ENCODE measurements around the gene CCDC148.

Gene CCDC148

DNA sequence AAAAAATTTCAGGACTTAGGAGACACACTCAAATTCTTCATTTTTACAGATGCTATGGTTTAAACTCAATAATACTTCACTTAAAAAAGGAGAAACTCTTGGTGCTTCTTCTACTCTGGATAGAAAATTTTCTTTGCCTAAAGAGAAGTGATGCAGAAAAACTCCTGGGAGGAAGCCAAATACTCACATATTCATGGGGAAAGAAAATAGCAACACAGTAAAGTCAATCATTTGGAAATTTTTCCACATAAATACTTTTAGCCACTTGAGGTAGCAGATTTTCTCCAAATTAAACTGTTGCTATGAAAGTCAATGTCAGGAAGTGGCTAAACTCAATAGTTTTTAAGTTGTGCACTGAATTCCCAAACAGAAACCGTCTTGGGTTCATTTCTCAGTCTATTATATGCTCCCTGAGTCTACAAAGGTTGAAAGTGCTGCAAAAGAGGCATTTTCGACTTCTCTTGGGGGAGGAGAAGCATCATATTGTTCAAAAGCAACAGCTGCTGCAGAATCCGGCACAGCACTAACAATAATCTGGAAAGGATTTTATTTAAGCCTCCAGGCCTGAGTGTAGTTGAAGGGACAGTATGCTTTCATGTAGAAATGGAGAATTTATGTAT, 273.8 kb downstream of the CCDC148 start:
- in situ Hi-C loops (cut with MboI; ENCODE audit: low sequenced_read_pairs) = no loop called here

DNA sequence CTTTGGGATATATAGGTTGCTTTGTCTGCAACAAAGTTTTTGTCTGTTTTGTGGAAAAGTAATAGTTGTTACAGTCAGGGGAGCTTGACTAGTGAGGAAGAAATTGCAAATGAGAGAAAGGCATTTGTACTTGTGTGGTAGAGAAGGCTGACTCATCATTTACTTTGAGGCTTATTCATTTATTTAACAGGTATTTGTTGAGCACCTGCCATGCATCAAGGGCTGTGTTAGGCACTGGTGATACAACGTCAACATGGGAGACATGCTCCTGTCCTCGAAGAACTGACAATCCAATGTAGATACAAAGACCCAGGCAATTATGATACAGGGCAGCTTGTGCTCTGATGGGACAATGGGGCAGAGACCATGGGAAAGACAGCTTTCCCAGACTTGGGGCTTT, 275.4 kb downstream of the CCDC148 start:
- in situ Hi-C loops (cut with MboI; ENCODE audit: low sequenced_read_pairs) = no loop called here

DNA sequence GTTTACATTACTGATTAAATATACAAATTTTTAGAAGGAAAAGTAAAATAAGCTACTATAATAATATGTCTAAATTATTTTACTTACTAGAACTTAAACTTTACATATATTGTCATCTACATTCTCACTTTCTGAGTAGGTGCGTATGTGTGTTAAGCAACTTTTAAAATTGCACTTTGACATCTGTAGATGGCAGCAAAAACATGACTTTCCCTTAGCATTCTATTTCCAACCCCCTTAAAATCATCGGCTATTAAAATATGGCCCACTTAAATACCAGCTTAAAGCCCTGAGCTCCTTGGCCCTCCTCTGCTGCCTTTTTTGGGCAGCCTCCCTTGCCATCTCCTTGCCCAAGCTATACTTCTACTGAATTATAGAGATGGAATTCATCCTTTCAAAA, 276.9 kb downstream of the CCDC148 start:
- in situ Hi-C loops (cut with MboI; ENCODE audit: low sequenced_read_pairs) = no loop called here

DNA sequence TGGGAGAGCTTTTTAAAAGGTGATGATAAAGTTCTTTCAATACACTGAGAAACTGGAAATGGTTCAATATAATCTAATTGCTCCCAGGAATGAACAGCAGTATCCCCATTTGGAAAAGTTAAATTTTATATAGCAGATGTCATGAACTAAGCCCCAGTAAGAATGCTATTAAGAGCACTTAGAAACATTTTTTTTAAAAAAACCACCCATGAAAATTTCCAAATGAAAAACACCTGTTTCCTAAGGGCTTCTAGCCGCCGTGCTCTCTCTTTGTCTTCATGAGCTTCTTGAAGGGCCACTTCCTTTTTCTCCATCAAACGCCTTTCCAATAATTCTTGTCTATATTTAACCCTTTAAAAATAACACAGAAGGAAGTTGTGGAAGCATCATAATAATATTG, 277.9 kb downstream of the CCDC148 start:
- in situ Hi-C loops (cut with MboI; ENCODE audit: low sequenced_read_pairs) = no loop called here

DNA sequence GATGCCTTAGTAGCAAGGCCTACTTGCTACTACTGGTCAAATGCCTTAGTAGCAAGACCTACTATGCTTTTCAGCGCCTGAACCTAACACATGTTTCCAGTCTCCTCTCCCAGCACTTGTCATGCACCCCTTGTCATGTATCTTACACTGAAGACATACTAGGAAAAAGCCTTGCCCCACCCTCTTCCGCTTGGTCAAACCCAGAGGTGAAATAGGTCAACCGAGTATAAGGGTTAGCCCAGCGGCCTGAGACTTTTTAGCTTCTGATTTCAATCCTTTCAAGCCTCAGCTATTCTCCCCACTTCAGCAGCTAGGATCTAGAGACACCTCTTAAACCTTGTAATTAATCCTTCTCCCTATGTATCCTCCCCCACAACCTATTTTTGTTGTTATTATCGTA, 281.6 kb downstream of the CCDC148 start:
- in situ Hi-C loops (cut with MboI; ENCODE audit: low sequenced_read_pairs) = no loop called here

DNA sequence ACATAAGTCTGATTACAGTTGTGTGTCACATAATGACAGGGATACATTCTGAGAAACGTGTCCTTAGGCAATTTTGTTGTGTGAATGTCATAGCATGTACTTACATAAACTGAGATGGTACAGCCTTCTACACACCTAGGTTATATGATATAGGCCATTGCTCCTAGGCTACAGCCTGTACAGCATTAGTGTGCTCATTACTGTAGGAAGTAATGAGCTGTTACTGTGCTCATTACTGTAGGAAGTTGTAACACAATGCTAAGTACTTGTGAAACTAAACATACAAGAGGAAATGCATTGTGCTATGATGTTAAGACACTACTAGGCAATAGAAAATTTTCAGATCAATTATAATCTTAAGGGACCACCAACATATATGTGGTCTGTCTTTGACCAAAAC, 282.1 kb downstream of the CCDC148 start:
- in situ Hi-C loops (cut with MboI; ENCODE audit: low sequenced_read_pairs) = no loop called here

DNA sequence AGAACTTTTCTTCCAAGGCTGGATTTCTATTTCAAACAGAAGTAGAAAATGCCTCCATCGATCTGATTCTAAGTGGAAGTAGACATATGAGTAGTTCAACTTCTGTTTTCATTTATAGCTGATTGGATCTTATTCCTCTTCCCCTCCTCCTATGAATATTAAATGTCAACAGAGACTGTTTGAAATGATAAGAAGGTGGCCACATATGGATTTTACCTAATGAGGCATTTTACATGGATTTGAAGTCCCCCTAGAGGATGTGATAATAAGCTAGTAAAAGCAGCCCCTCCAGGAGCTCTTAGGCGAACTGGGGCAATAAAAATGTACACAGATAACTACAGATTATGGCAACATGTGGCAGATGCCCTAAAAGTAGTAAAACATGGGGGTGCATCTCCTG, 283.8 kb downstream of the CCDC148 start:
- in situ Hi-C loops (cut with MboI; ENCODE audit: low sequenced_read_pairs) = no loop called here

DNA sequence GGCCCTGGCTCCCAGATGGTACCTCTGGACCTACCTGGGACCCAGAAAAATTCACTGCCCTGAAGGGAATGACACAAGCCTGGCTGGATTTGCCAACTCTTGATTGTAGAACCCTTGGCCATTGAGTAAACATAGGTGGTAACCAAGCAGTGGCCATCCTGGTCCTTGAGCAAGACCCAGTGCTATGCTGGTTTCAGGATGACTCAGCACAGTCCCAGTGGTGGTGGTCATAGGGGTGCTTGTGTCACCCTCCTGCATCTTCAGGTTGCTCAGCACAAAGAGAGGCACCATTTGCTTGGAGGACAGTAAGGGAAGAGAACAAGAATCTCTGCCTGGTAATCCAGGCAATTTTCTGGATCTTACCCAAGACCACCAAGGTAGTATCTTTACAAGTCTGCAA, 302.0 kb downstream of the CCDC148 start:
- in situ Hi-C loops (cut with MboI; ENCODE audit: low sequenced_read_pairs) = no loop called here

DNA sequence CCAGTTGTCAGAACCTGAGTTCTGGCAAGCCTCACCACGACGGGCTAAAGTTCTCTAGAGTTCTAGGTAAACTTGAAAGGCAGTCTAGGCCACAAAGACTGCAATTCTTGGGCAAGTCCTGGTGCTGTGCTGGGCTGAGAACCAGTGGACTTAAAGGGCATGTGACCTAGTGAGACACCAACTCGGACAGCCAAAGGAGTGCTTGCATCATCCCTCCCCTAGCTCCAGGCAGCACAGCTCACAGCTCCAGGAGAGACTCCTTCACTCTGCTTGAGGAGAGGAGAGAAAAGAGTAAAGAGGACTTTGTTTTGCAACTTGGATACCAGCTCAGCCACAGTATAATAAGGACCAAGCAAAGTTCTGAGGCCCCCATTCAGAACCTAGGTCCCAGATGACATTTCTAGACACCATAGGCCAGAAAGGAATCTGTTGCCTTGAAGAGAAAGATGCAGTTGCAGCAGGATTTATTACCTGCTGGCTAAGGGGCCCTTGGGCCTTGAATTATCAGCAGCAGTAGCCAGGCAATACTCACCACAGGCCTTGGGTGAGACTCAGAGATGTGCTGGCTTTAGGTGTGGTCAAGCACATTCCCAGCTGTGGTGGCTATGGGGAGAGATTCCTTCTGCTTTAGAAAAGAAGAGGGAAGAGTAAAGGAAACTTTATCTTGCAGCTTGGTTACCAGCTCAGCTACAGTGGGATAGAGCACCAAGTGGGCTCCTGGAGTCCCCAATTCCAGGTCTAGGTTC, 303.1 kb downstream of the CCDC148 start:
- in situ Hi-C loops (cut with MboI; ENCODE audit: low sequenced_read_pairs) = no loop called here

DNA sequence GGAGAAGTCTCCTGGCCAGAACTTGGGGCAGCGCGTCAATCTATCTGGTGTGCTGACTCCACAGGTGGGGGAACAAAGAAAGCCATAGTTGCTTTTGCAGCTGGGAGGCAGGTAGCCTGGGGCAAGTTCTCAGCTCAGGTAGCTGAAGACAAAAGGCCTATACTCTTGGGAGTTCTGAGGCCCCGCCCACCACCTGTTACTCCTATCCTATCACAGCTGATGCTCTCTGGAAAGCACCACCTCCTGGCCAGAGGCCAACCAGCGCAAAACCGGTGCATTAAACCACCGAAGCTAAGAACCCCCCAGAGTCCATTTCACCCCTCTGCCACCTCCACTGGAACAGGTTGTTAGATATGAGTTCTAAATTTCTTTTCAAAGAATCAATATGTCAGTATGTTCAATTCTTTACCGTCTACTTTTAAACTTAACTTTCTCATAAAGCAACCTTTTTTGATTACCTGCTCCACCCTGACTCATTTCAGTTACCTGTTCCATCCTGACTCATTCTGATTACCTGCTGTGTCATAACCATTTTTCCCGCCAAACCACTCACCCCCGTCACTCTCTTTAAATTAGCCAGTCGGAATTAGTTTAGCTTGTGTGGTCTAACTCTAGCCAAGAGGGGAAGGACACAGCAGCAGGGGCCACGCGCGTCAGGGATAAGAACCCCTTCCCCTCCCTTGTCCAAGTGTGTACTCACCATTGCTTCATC, 311.5 kb downstream of the CCDC148 start:
- in situ Hi-C loops (cut with MboI; ENCODE audit: low sequenced_read_pairs) = no loop called here

DNA sequence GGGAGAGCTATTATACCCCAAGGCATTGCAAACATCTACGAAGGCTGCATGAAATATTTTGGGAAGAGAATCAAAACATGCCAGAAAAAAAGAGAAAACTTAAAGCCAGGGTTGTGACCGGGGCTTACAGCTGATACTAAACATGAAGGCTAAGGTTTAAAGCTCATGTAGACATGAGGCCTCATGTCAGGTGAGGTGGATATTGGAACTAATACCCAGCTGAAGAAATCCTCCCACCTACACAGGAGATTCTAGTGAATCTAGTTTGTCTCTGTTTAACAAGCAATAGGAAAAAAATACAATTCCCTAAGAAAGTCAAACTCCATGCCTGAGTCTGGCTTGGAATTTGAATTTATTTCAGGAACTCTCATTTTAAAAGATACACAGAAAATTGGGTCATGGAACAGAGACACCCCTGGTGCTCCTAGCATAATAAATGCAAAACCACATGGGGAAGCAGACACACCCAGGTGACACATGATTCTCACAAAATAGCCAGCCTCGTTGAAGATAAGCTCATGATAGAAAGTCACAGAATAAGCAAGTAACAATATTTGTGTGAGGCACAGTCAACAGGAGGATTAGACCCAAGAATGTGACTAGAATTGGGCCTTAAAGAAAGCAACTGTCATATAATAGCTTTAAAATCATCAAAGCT, 312.7 kb downstream of the CCDC148 start:
- in situ Hi-C loops (cut with MboI; ENCODE audit: low sequenced_read_pairs) = no loop called here

DNA sequence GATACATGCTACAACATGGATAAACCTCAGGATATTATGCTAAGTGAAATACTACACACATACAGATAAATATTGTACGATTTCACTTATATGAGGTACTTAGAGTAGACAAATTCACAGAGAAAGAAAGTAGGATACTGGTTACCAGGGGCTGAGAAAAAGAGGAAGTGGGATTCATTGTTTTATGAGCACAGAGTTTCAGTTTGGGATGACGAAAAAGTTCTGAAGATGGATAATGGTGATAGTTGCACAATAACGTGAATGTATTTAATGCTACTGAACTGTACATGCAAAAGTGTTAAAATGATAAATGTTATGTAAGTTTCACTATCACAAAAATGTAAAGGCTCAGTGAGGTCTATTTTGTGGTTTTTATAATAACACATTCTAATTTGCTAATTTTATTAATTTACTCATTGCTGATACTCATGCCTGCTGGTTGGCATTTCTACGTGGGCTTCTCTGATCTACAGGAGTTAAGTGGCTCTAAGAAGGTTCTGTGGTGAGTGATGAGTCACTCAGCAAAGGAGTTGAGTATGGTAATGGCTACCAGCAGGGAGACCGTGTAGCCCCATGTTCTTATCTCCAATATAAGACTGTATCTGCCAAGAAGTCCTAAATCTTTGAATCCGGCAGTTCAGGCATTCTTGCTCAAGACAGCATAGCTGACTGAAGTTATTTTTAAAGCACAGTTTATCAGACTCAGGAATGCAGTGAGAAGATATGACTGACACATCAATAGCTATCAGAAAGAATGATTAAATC, 313.8 kb downstream of the CCDC148 start:
- in situ Hi-C loops (cut with MboI; ENCODE audit: low sequenced_read_pairs) = no loop called here

DNA sequence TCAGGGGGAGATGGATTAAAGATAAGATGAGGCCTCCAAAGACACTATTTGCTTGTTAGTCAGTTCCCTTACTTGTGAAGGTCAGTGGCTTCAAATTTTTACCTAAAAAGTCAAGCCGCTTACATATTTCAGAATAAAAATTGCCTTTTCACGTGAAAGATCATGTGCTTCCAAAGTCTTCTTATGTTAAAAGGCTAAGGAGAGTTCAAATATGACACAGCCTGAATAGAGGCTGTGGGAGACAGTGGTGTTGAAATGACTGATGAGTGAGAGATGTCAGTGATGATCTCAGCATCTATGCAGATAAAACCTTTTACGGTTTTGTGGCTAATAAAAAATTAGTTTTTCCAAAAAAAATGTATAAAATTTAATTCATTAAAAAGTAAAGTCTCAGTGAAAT, 314.4 kb downstream of the CCDC148 start:
- in situ Hi-C loops (cut with MboI; ENCODE audit: low sequenced_read_pairs) = no loop called here

DNA sequence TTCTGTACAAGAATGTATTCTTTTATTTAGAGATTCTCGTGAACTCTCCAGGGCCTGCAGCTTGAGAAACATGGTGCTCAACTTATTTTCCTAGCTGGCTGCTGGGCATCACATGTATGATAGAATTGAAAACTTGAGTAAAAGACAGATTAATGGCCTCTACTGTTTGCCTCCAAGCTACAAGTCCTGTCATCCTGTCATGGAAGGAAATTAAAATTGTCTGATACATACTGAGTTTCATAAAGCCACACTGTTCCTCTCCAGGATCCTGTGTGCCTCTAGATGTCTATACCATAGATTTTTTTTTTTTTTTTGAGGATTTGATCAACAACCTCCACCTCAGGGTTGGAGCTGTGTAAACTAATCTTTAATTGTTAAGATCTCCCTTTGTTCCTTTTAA, 316.4 kb downstream of the CCDC148 start:
- in situ Hi-C loops (cut with MboI; ENCODE audit: low sequenced_read_pairs) = no loop called here

DNA sequence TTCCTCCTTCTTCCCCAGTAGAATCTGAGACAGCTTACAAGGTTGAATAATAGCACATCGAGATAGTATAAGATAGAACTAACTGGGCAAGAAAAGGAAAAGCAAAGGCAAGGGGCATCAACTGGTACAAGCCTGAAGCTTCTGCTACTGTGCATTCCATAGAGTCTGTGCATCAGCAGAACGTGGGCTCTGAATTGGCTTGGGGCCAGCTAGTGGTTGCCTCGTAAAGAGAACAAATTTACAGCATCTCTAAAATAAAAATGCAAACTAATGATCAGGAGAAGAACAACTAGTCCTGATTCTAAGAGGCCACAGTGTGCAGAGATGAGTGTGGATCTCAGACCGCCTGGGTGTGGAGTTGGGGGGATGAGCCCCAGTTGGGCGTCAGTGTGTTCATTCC, 318.3 kb downstream of the CCDC148 start:
- in situ Hi-C loops (cut with MboI; ENCODE audit: low sequenced_read_pairs) = no loop called here

DNA sequence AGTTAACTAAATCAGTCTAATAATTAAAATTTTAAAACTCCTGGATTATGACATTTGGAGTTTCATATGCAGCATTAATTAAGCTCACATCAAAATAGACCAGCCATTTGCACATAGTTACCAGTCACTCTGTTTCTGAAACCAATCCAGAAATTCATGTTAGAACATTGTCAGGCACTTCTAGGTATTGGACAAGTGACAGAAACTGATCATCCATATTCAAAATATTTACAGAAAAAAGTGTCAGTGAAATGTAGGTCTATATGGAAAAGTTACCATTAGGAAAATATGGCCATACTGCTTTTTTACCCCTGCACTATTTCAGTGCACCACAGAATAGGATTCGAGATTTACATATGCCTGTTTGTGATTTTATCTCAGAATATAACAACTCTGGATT, 321.5 kb downstream of the CCDC148 start:
- in situ Hi-C loops (cut with MboI; ENCODE audit: low sequenced_read_pairs) = no loop called here

DNA sequence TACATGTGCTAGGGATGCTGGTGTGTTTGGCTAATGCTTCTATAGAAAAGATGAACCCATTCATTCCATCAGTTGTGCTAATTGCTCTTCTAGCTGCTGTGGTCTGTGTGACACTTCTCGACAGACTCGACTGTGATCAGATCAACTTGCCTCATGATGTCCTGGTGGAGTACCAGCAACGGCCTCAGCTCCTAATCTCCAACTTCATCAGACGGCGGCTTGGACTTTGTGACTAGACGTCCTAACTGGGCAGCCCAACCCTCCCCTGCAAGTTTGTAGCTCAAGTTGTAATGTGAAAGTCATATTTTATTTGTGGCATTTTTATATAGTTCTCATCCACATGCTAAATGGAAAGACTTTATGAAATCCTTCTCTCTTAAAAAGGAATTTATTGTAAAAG, 321.9 kb downstream of the CCDC148 start:
- in situ Hi-C loops (cut with MboI; ENCODE audit: low sequenced_read_pairs) = no loop called here

DNA sequence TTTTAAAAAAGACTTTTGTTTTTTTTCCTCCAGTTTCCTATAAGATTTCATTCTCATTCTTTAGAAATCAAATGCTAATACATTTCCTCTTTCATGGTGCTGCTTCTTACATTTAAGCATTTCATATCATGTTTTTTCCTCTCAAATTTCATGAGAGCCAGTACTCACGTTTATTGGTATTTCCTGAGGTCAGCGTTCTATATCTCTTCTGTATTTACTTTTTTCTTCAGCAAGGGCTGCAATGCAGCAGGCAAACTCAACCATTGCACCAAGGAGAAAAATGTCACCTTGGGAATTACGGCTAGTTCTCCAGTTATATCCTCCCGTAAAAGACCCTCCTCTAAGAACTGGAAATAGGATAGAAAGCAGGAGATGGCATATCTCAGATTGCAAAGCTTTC, 322.5 kb downstream of the CCDC148 start:
- in situ Hi-C loops (cut with MboI; ENCODE audit: low sequenced_read_pairs) = no loop called here

DNA sequence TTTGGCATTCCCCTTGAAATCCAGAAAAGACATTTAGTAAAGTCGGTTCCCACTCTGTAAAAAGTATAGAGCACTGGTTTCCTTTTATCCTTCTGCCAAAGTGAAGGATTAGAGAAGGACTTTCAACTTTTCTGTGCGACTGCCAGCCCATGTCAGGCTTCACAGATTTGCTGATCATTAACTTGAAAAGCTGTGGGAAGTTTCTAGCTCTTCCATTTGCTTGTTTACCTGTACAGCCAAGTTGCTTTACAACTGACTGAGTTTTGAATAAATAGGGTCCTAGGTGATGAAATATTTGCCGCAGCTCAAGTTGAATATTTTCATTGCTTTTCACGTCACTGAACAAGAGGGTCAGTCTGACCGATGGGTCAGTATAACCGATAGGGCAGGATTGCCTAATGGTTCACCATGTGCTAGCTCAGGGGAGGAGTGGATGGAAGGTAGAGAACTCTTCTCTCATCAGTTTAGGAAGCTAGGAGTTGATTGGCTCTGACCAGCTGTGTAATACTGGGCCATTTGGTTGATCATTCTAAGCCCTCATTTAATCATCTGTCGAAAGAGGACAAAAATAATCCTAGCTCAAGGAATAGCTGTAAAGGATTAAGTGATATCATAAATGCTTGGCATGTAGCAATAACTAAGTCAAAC, 324.5 kb downstream of the CCDC148 start:
- in situ Hi-C loops (cut with MboI; ENCODE audit: low sequenced_read_pairs) = no loop called here

DNA sequence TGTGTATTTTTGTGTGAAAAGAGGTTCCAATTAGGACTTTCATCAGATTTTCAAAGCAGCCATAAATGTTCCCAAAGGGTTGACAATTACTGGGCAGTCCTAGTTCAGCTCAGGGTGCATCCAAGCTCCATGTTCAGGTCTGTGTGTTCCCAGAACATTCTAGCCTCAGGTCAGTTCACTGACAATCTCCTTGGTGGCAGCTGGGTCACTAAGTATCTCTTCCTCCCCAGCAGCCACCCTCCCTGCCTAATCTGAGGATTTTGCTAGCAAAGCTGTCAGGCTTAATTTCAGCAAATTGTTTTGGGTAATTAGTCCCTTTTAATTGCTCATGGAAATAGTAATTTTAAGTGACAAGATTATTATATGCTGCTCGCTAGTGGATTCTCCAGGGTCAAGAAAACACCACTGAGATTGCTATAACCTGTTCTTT, 325.1 kb downstream of the CCDC148 start:
- in situ Hi-C loops (cut with MboI; ENCODE audit: low sequenced_read_pairs) = no loop called here

All from HL-60/S4 treated with retinoic acid at 250 ng/mL for 4 days and 3 days (cell line).